Peyer's patch (tissue), 4 donors: ENCODE measurements around the gene SWT1. TPM values are rescaled to one million over a fixed set of nuclear protein-coding genes. Genes with fewer than 3 reads are reported as not detected.
A peak's percentile ranks its signal among the peaks of the same experiment; 100 is the strongest.

Experiments used
- DNase-seq, 3 donors: peaks; one replicate each; pipeline ENCODE4 v3.0.0-alpha.2; 2017 to 2019
- H3K27ac ChIP-seq, 4 donors: fragments of 200-600 bp; sonication (generic); one replicate each; pipeline ENCODE4 v1.5.1; 2016 to 2019
- H3K27me3 ChIP-seq, 2 donors: fragments of 200-600 bp; sonication (generic); one replicate each; pipeline ENCODE4 v1.5.1; 2019
- H3K36me3 ChIP-seq, 3 donors: fragments of 200-600 bp; sonication (generic); one replicate each; pipeline ENCODE4 v1.5.1; 2016 to 2019
- H3K4me1 ChIP-seq, 4 donors: fragments of 200-600 bp; sonication (generic); one replicate each; pipeline ENCODE4 v1.5.1; 2016 to 2019
- H3K4me3 ChIP-seq, 4 donors: fragments of 200-600 bp; sonication (generic); 1 replicate in 3 of 4; 2 replicates in 1 of 4; pipeline ENCODE4 v1.5.1; 2016 to 2019; ENCODE audit warnings: mild to moderate bottlenecking in 1 of 4
- H3K9me3 ChIP-seq, 4 donors: fragments of 200-600 bp; sonication (generic); one replicate each; pipeline ENCODE4 v1.5.1; 2016 to 2019; ENCODE audit warnings: mild to moderate bottlenecking in 1 of 4
- POLR2A ChIP-seq, 2 donors: fragments of 450-650 bp; IDR thresholded peaks; one replicate each; pipeline ENCODE4 v1.5.1; 2017; ENCODE audit warnings: antibody characterized with exemption in 2 of 2, mild to moderate bottlenecking in 2 of 2, moderate library complexity in 2 of 2
- total RNA-seq, 4 donors: library from RNA; depleted of rRNA; stranded (reverse); fragments of >200 nt; gene quantifications; one replicate each; pipeline ENCODE4 v1.1.0, GENCODE V29; 2016
- TF ChIP-seq, protein P1 (sequence below), 6 experiments: fragments of 450-650 bp in 4 of 6; fragments of 200-600 bp in 2 of 6; sonication (generic) in 1 of 6; IDR thresholded peaks; one replicate each; pipeline ENCODE4 v1.5.1; 2017 to 2019; ENCODE audit warnings: antibody characterized with exemption in 6 of 6, mild to moderate bottlenecking in 3 of 6, moderate library complexity in 1 of 6

SWT1 gene
- total RNA-seq, 4 donors from 2014 or later: 6.0 to 21.5 (median 8.6) TPM

DNA sequence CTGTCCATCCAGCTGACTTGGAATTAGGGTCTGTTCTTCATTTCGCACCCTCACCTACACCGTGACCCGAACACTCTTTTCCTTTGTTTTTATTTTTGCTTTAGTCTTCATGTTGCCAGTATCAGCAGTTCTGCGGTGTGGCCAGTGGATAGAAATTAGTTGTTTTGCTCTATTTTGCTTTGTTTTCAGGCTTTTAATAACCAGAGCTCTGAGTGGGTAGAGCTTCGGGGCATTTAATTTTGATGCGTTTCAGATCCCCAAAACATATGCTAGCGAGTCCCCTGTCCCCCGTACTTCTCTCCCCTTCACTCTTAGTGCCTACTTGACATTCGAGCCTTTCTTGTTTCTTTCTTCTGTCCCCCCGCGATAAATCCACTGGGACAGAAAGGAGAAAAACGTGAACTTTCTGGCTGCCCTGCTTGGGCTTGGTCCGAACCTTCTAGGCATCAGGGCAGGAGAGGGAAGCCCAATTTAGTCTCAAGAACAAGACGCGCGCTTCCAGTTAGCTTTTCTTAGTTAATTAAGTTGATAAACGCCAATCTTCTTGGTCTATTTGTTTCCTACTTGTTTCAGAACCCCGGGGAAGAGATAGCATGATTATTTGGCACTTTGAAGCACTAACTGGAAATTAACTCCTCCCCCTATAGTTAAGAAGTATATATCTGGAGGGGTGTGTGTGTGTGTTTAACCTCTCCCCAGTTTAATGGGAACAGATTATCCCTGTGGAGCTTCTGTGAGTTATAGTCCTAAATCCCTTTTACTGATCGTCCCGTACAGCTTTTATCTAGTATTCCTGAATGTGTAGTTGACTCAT lies 839 bp downstream of the SWT1 start:
- peaks cover 0 to 7% (median 0%) of the 10 kb centered on the region in 3 donors for H3K36me3 ChIP-seq
- TF ChIP-seq, protein P1, sequence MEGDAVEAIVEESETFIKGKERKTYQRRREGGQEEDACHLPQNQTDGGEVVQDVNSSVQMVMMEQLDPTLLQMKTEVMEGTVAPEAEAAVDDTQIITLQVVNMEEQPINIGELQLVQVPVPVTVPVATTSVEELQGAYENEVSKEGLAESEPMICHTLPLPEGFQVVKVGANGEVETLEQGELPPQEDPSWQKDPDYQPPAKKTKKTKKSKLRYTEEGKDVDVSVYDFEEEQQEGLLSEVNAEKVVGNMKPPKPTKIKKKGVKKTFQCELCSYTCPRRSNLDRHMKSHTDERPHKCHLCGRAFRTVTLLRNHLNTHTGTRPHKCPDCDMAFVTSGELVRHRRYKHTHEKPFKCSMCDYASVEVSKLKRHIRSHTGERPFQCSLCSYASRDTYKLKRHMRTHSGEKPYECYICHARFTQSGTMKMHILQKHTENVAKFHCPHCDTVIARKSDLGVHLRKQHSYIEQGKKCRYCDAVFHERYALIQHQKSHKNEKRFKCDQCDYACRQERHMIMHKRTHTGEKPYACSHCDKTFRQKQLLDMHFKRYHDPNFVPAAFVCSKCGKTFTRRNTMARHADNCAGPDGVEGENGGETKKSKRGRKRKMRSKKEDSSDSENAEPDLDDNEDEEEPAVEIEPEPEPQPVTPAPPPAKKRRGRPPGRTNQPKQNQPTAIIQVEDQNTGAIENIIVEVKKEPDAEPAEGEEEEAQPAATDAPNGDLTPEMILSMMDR (IDR thresholded peaks at IDR 0.05): no peak
- TF ChIP-seq POLR2A (IDR thresholded peaks at IDR 0.05): no peak
- no peaks in the 10 kb centered on the region for H3K9me3 ChIP-seq
- peak overlapping the region; percentile 96 to 100 (median 98) for H3K27ac ChIP-seq
- H3K4me3 ChIP-seq: peak overlapping the region; percentile 76 to 96 (median 80)
- H3K27me3 ChIP-seq: no peaks in the 10 kb centered on the region
- peaks cover 0 to 26% (median 8%) of the 10 kb centered on the region in 4 donors for H3K4me1 ChIP-seq
- no peak for DNase-seq

DNA sequence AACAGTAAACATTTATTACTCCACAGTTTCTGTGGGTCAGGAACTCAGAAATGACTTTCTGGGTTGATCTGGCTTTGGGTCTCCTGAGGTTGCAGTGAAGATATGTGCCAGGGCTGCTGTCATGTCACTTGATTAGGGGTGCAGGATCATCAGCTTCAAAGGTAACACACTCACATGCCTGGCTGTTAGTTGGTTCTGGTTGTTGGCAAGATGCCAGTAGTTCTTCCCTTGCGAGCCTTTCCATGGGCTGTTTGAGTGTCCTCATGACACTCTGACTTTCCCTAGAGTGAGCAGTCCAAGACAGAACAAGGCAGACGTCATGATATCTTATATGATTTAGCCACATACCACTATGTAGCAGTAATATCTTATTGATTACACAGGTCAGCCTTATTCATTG lies 1.8 kb downstream of the SWT1 start:
- H3K27ac ChIP-seq: no peak overlapping the region
- H3K4me3 ChIP-seq: no peak overlapping the region

DNA sequence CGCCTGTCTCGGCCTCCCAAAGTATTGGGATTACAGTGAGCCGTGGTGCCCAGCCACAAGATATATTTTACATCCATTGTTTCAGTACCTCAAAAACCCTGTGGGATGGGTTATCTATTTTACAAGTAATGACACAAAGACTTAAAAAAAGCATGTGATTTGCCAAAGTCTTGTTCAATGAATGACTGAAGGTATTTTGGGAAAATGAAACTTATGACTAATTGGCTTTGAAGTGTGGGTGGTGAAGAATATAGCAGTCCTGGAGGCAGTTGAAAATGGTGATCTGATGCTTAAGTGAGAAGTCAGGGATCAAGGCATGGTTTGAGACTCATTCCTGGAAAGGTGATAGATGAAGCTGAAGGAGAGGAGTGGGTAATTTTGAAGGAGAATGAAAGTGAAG lies 3.0 kb downstream of the SWT1 start:
- H3K9me3 ChIP-seq: no peaks in the 10 kb centered on the region
- H3K4me1 ChIP-seq: peaks cover 0 to 17% (median 6%) of the 10 kb centered on the region in 4 donors
- no peak overlapping the region for H3K27ac ChIP-seq
- H3K27me3 ChIP-seq: no peaks in the 10 kb centered on the region
- TF ChIP-seq POLR2A (IDR thresholded peaks at IDR 0.05): no peak
- TF ChIP-seq, protein P1 (IDR thresholded peaks at IDR 0.05): no peak
- H3K4me3 ChIP-seq: no peak overlapping the region
- DNase-seq: no peak
- peaks cover 0 to 7% (median 0%) of the 10 kb centered on the region in 3 donors for H3K36me3 ChIP-seq

More for the DNA sequence above, 1.8 kb downstream of the SWT1 start:
- no peaks in the 10 kb centered on the region for H3K9me3 ChIP-seq
- no peak for DNase-seq
- peaks cover 0 to 26% (median 8%) of the 10 kb centered on the region in 4 donors for H3K4me1 ChIP-seq
- H3K36me3 ChIP-seq: peaks cover 0 to 7% (median 0%) of the 10 kb centered on the region in 3 donors
- no peaks in the 10 kb centered on the region for H3K27me3 ChIP-seq
- TF ChIP-seq, protein P1 (IDR thresholded peaks at IDR 0.05): no peak
- no peak for TF ChIP-seq POLR2A (IDR thresholded peaks at IDR 0.05)

DNA sequence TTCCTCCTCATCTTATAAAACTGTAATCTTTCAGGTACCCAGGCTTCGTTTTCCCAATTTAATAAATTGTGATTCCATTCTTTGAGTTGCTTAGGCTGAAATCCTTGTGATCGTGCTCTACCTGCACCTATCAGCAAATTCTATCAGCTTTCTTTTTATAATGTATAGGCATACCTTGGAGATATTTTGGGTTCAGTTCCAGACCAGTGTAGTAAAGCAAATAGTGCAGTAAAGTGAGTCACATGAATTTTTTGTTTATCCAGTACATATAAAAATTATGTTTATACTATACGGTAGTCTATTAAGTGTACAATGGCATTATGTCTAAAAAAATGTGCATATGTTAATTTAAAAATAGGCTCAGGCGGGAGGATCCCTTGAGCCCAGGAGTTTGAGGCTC lies 5.5 kb downstream of the SWT1 start:
- no peak overlapping the region for H3K4me3 ChIP-seq
- H3K36me3 ChIP-seq: peaks cover 0 to 18% (median 0%) of the 10 kb centered on the region in 3 donors
- DNase-seq: no peak
- TF ChIP-seq, protein P1 (IDR thresholded peaks at IDR 0.05): no peak
- no peak for TF ChIP-seq POLR2A (IDR thresholded peaks at IDR 0.05)
- H3K9me3 ChIP-seq: no peaks in the 10 kb centered on the region
- H3K27ac ChIP-seq: no peak overlapping the region
- no peaks in the 10 kb centered on the region for H3K27me3 ChIP-seq
- H3K4me1 ChIP-seq: peaks cover 0 to 9% (median 0%) of the 10 kb centered on the region in 4 donors

GRCh38 chr1:185166106-185166505 lies 9.1 kb downstream of the SWT1 start:
- Histone ChIP-seq H3K4me1 (no peaks in the 10 kb centered on the region), H3K36me3 (peaks cover 0 to 22% (median 0%) of the 10 kb centered on the region in 3 donors), H3K27ac (no peak overlapping the region), H3K27me3 (no peaks in the 10 kb centered on the region), H3K4me3 (no peak overlapping the region), H3K9me3 (no peaks in the 10 kb centered on the region)
- TF ChIP-seq, protein P1 (IDR thresholded peaks at IDR 0.05): no peak
- TF ChIP-seq POLR2A (IDR thresholded peaks at IDR 0.05): no peak
- DNase-seq: no peak
